Cerebellar nuclear complex (tissue), 1 donor: ENCODE data around the gene RTN4RL1.
"Not testable (repeated sequence)": the region's sequence is repeated elsewhere in the genome, so short reads cannot be mapped to it uniquely, and the experiment has no call there.

ENCODE experiments used
- DNase-seq, 2 experiments: peaks; one replicate each; lab custom pipeline; 2025; lab: John Stamatoyannopoulos, UW

The RTN4RL1 gene

DNA sequence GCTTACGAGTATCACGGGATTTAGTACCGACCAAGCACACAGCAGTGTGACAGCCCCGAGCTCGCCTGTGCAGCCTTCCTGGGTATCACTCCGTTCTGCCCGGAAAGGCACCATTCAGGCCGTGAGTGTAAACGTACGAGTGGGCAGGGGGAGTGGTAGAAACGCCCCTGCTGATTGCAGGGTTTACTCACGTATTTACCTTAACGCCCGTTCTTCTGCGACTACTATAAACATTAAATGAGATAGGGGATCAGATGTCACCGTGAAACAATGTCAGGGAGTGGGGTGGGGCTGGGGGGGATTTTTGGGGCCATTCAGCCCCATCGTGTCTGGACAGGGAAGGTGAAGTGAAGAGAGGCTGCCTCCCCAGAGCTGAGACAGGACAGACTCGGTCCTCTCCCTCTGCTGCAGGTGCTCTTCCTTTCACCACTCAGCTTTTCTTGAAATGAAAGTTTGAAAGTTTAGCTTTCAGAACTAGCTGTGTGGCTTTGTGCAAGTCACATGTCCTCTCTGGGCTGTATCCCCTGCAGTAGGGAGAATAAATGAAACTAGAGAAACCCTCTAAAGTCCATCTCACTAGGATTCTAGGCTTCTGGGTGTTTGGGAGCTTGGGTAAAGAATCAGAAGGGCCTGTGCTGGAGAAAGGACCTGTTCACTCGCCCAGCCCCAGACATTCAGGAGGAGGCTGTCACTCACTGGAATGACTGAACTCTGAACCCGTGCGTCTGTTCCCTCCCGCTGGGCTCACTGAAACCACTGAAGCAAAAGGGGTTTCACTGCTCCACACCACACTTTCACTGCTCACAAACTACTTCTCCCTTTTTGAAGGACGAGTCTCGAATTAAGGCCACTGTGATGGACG, 128.7 kb downstream of the RTN4RL1 start:
- DNase-seq: no peak

GRCh38 chr17:1895479-1895878, 129.7 kb downstream of the RTN4RL1 start:
- not testable (repeated sequence) for DNase-seq

DNA sequence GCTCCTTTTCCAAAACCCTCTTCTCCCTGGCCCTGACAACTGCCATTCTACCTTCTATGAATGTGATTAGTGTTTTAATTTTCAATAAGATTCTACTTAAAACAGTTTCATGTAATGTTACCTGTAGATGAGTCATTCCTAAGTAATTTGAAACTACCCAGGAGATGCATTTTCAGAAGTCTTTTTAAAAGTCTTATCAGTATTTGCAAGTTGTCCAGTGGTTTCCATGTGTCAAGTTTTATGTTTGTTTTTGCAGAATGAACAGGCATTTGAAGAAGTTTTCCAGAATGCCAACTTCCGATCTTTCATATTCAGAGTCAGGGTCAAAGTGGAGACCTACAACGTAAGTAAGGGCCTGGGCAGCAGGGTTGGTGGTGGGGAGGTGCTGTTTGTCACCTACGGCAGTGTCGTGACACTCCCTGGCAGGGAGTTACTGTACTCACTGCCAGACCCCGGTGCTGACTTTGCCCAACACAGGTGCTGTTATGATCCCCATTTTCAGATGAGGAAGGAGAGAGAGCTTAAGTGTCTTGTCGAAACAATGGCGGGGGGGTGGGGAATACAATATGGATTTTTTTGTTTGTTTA, 130.3 kb downstream of the RTN4RL1 start:
- DNase-seq: no peak

GRCh38 chr17:1890758-1891450, 134.2 kb downstream of the RTN4RL1 start:
- no peak for DNase-seq

- DNase-seq: no peak
Measured at GRCh38 chr17:1888741-1889140, 136.4 kb downstream of the RTN4RL1 start.
